SK-N-SH (cell line): Measurements from ENCODE around the gene STRBP. TPM values are rescaled to one million over a fixed set of nuclear protein-coding genes. Genes with fewer than 3 reads are reported as not detected.

Experiments used
- CTCF ChIA-PET: fragments of 300-600, 350-600 bp; formaldehyde crosslinking; extraction: SDS; loops from one replicate; lab custom pipeline; 2021; lab: Yijun Ruan, JAX
- POLR2A ChIA-PET: fragments of 350-600 bp; sonication (Branson Sonifier 250); formaldehyde crosslinking; extraction: SDS; loops from one replicate; lab custom pipeline; 2020; ENCODE audit warnings: antibody characterized with exemption, inconsistent platforms; lab: Yijun Ruan, JAX
- DNase-seq: peaks from one replicate; pipeline ENCODE4 v3.0.0; 2012
- H2AFZ ChIP-seq: fragments of 200-600 bp; sonication (generic); 2 replicates; pipeline ENCODE4 v1.8.1; 2016; ENCODE audit warnings: antibody characterized with exemption, mild to moderate bottlenecking, low read depth
- H3F3A ChIP-seq: fragments of 200-600 bp; sonication (generic); replicated peaks from 2 replicates; pipeline ENCODE3; 2016; ENCODE audit warnings: antibody characterized with exemption, mild to moderate bottlenecking; ENCODE audit not compliant: insufficient read depth
- H3K27ac ChIP-seq, 2 experiments: fragments of 200-500 bp in 1 of 2; fragments of 200-600 bp in 1 of 2; sonication (Bioruptor generic) in 1 of 2; sonication (generic), shearing (Covaris generic) in 1 of 2; 2 replicates each; pipeline versions ENCODE4 v1.5.1 to v1.6.1; 2014 to 2016; ENCODE audit warnings: low read depth in 2 of 2, inconsistent platforms in 1 of 2, low read length in 1 of 2, mild to moderate bottlenecking in 1 of 2, mixed read lengths in 1 of 2
- H3K27me3 ChIP-seq: fragments of 200-600 bp; sonication (generic), shearing (Covaris generic); 2 replicates; pipeline ENCODE4 v1.6.1; 2016; ENCODE audit warnings: mixed run types; ENCODE audit not compliant: insufficient read depth
- H3K36me3 ChIP-seq, 2 experiments: fragments of 200-500 bp in 1 of 2; fragments of 200-600 bp in 1 of 2; sonication (Bioruptor generic) in 1 of 2; sonication (generic) in 1 of 2; replicated peaks in 1 of 2; 2 replicates each; pipeline versions ENCODE3 to v1.5.1; 2014 to 2016; ENCODE audit warnings: low read length in 1 of 2, mild to moderate bottlenecking in 1 of 2; ENCODE audit not compliant: insufficient read depth in 2 of 2, control insufficient read depth in 1 of 2
- H3K4me1 ChIP-seq, 2 experiments: fragments of 200-500 bp in 1 of 2; fragments of 200-600 bp in 1 of 2; sonication (Bioruptor generic) in 1 of 2; sonication (generic), shearing (Covaris generic) in 1 of 2; 2 replicates each; pipeline versions ENCODE4 v1.5.1 to v1.6.1; 2014 to 2016; ENCODE audit warnings: low read depth in 1 of 2, low read length in 1 of 2, mixed run types in 1 of 2; ENCODE audit not compliant: insufficient read depth in 2 of 2, control insufficient read depth in 1 of 2
- H3K4me2 ChIP-seq: fragments of 200-600 bp; sonication (generic), shearing (Covaris generic); 2 replicates; pipeline ENCODE4 v1.6.1; 2017; ENCODE audit warnings: mixed run types
- H3K4me3 ChIP-seq, 2 experiments: fragments of 200-500 bp in 1 of 2; fragments of 200-600 bp in 1 of 2; sonication (Bioruptor generic) in 1 of 2; sonication (generic), shearing (Covaris generic) in 1 of 2; 2 replicates each; pipeline versions ENCODE4 v1.5.1 to v1.8.1; 2014 to 2016; ENCODE audit warnings: low read depth in 2 of 2, inconsistent platforms in 1 of 2, low read length in 1 of 2, mild to moderate bottlenecking in 1 of 2, mixed read lengths in 1 of 2, moderate library complexity in 1 of 2
- H3K79me2 ChIP-seq: fragments of 200-600 bp; sonication (generic); 2 replicates; pipeline ENCODE4 v1.8.1; 2017; ENCODE audit warnings: mild to moderate bottlenecking; ENCODE audit not compliant: insufficient read depth
- H3K9ac ChIP-seq: fragments of 200-600 bp; sonication (generic); 2 replicates; pipeline ENCODE4 v1.6.1; 2017; ENCODE audit warnings: mixed run types
- H3K9me2 ChIP-seq: fragments of 200-600 bp; sonication (generic); 2 replicates; pipeline ENCODE4 v1.6.1; 2017; ENCODE audit warnings: mixed run types
- H3K9me3 ChIP-seq: fragments of 200-600 bp; sonication (generic); 2 replicates; pipeline ENCODE4 v1.6.1; 2017; ENCODE audit warnings: mixed run types, mild to moderate bottlenecking, moderate library complexity
- H4K20me1 ChIP-seq: fragments of 200-600 bp; sonication (generic); 2 replicates; pipeline ENCODE4 v1.6.1; 2017; ENCODE audit warnings: mild to moderate bottlenecking, mixed run types; ENCODE audit not compliant: insufficient read depth
- ELF1 ChIP-seq: IDR thresholded peaks from 2 replicates; pipeline ENCODE4 v1.4.0; 2012
- EP300 ChIP-seq, 2 experiments: IDR thresholded peaks; 2 replicates each; pipeline versions ENCODE4 v1.4.0 to v1.6.1; 2012; ENCODE audit warnings: borderline replicate concordance in 1 of 2, low read depth in 1 of 2, low read length in 1 of 2
- EZH2phosphoT487 ChIP-seq: fragments of 200-600 bp; sonication (generic); IDR thresholded peaks from 2 replicates; pipeline ENCODE4 v1.6.1; 2017; ENCODE audit warnings: low read depth, mixed run types, mild to moderate bottlenecking, antibody characterized with exemption, moderate library complexity, borderline replicate concordance
- FOXJ3 ChIP-seq: sonication (generic); formaldehyde crosslinking; IDR thresholded peaks from 2 replicates; pipeline ENCODE4 v1.5.1; 2020; ENCODE audit warnings: mild to moderate bottlenecking, missing genetic modification reagents
- FOXM1 ChIP-seq: IDR thresholded peaks from 2 replicates; pipeline ENCODE4 v1.4.0; 2012; ENCODE audit warnings: low read depth, mild to moderate bottlenecking
- GABPA ChIP-seq: IDR thresholded peaks from 2 replicates; pipeline ENCODE4 v1.4.0; 2012; ENCODE audit warnings: low read depth, mild to moderate bottlenecking
- JUND ChIP-seq: IDR thresholded peaks from 2 replicates; pipeline ENCODE4 v1.4.0; 2012
- NFIC ChIP-seq: IDR thresholded peaks from 2 replicates; pipeline ENCODE4 v1.4.0; 2012; ENCODE audit warnings: borderline replicate concordance
- NRF1 ChIP-seq: IDR thresholded peaks from 2 replicates; pipeline ENCODE4 v1.6.1; 2012; ENCODE audit warnings: low read depth, mild to moderate bottlenecking, low read length
- RAD21 ChIP-seq: IDR thresholded peaks from 2 replicates; pipeline ENCODE4 v1.6.1; 2012; ENCODE audit warnings: mild to moderate bottlenecking, low read length
- RFX5 ChIP-seq: IDR thresholded peaks from 2 replicates; pipeline ENCODE4 v1.6.1; 2012; ENCODE audit warnings: mild to moderate bottlenecking, improper control_type of control experiment, low read length
- RXRA ChIP-seq: IDR thresholded peaks from 2 replicates; pipeline ENCODE4 v1.4.0; 2012; ENCODE audit warnings: low read depth, mild to moderate bottlenecking, borderline replicate concordance
- SIN3A ChIP-seq: IDR thresholded peaks from 2 replicates; pipeline ENCODE4 v1.6.1; 2012; ENCODE audit warnings: low read depth, mild to moderate bottlenecking, low read length, moderate library complexity, borderline replicate concordance
- SMC3 ChIP-seq: IDR thresholded peaks from 2 replicates; pipeline ENCODE4 v1.6.1; 2012; ENCODE audit warnings: low read depth, low read length, improper control_type of control experiment
- TEAD4 ChIP-seq: IDR thresholded peaks from 2 replicates; pipeline ENCODE4 v1.4.0; 2012; ENCODE audit warnings: mild to moderate bottlenecking, borderline replicate concordance; ENCODE audit not compliant: insufficient read depth
- USF1 ChIP-seq: IDR thresholded peaks from 2 replicates; pipeline ENCODE4 v1.4.0; 2012; ENCODE audit warnings: low read depth, borderline replicate concordance
- WGBS: methylation state at CpG from one replicate; pipeline ENCODE4 v1.1.6; 2017; ENCODE audit warnings: low lambda C conversion rate; 5-methylcytosine and 5-hydroxymethylcytosine counted together
- polyA plus RNA-seq, 3 experiments: library from polyadenylated mRNA; depleted of rRNA; stranded (reverse); fragments of >200 nt; gene quantifications; 2 replicates each; pipeline ENCODE4 v1.2.3, GENCODE V29; 2012
- TF ChIP-seq, protein P1 (sequence below): fragments of 200-600 bp; sonication (generic); IDR thresholded peaks from 2 replicates; pipeline ENCODE4 v1.6.1; 2017; ENCODE audit warnings: antibody characterized with exemption, mild to moderate bottlenecking, moderate library complexity
- TF ChIP-seq, protein P2 (sequence below): IDR thresholded peaks from 2 replicates; pipeline ENCODE4 v1.4.0; 2012; ENCODE audit warnings: low read depth, borderline replicate concordance
- TF ChIP-seq, protein P3 (sequence below): IDR thresholded peaks from 2 replicates; pipeline ENCODE4; 2012

STRBP gene
- polyA plus RNA-seq, 1 of the 3 experiments (the other 2 are of a cell fraction) = 5.9 TPM

- TF ChIP-seq FOXJ3 (CRISPR knock-in tag) = no peak
- TF ChIP-seq SIN3A = no peak
Measured at GRCh38 chr9:123314617-123315016, 46.2 kb upstream of the STRBP start (continued).

- no peak overlapping the region for H2AFZ ChIP-seq
Measured at GRCh38 chr9:123312306-123312877, 44.0 kb upstream of the STRBP start.

GRCh38 chr9:123311250-123311752 lies 42.9 kb upstream of the STRBP start:
- no peak overlapping the region for H3K4me3 ChIP-seq
- H3K36me3 ChIP-seq = no peaks in the 10 kb centered on the region
- H3K9ac ChIP-seq = no peak overlapping the region
- H3K27ac ChIP-seq = no peak overlapping the region
- H3K4me2 ChIP-seq = no peak overlapping the region
- no peak for DNase-seq
- WGBS = 86% methylated on average over 9 of the region's 9 CpGs
- CTCF ChIA-PET = no interaction called here
- H3K27me3 ChIP-seq = no peaks in the 10 kb centered on the region
- TF ChIP-seq EP300 (IDR thresholded peaks at IDR 0.05; ENCODE audit: borderline replicate concordance in 1 of 2, low read depth in 1 of 2, low read length in 1 of 2) = no peak
- TF ChIP-seq USF1 = no peak
- TF ChIP-seq, protein P1, sequence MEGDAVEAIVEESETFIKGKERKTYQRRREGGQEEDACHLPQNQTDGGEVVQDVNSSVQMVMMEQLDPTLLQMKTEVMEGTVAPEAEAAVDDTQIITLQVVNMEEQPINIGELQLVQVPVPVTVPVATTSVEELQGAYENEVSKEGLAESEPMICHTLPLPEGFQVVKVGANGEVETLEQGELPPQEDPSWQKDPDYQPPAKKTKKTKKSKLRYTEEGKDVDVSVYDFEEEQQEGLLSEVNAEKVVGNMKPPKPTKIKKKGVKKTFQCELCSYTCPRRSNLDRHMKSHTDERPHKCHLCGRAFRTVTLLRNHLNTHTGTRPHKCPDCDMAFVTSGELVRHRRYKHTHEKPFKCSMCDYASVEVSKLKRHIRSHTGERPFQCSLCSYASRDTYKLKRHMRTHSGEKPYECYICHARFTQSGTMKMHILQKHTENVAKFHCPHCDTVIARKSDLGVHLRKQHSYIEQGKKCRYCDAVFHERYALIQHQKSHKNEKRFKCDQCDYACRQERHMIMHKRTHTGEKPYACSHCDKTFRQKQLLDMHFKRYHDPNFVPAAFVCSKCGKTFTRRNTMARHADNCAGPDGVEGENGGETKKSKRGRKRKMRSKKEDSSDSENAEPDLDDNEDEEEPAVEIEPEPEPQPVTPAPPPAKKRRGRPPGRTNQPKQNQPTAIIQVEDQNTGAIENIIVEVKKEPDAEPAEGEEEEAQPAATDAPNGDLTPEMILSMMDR = no peak
- TF ChIP-seq SIN3A = no peak
- no peak for TF ChIP-seq EZH2phosphoT487
- no peak for TF ChIP-seq SMC3
- TF ChIP-seq RXRA = no peak
- TF ChIP-seq JUND = no peak
- TF ChIP-seq NFIC = no peak
- TF ChIP-seq RAD21 = no peak
- no peak for TF ChIP-seq ELF1
- TF ChIP-seq FOXJ3 (CRISPR knock-in tag) = no peak
- no peak for TF ChIP-seq GABPA
- TF ChIP-seq, protein P2, sequence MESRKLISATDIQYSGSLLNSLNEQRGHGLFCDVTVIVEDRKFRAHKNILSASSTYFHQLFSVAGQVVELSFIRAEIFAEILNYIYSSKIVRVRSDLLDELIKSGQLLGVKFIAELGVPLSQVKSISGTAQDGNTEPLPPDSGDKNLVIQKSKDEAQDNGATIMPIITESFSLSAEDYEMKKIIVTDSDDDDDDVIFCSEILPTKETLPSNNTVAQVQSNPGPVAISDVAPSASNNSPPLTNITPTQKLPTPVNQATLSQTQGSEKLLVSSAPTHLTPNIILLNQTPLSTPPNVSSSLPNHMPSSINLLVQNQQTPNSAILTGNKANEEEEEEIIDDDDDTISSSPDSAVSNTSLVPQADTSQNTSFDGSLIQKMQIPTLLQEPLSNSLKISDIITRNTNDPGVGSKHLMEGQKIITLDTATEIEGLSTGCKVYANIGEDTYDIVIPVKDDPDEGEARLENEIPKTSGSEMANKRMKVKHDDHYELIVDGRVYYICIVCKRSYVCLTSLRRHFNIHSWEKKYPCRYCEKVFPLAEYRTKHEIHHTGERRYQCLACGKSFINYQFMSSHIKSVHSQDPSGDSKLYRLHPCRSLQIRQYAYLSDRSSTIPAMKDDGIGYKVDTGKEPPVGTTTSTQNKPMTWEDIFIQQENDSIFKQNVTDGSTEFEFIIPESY = no peak
- TF ChIP-seq, protein P3, sequence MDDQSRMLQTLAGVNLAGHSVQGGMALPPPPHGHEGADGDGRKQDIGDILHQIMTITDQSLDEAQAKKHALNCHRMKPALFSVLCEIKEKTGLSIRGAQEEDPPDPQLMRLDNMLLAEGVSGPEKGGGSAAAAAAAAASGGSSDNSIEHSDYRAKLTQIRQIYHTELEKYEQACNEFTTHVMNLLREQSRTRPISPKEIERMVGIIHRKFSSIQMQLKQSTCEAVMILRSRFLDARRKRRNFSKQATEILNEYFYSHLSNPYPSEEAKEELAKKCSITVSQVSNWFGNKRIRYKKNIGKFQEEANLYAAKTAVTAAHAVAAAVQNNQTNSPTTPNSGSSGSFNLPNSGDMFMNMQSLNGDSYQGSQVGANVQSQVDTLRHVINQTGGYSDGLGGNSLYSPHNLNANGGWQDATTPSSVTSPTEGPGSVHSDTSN = no peak
- no peak for TF ChIP-seq NRF1
- TF ChIP-seq, all 33 proteins: peak for 0
- Histone ChIP-seq H2AFZ (no peak overlapping the region), H3K9me2 (no peaks in the 10 kb centered on the region), H4K20me1 (no peaks in the 10 kb centered on the region), H3F3A (peaks cover 2% of the 10 kb centered on the region), H3K9me3 (no peaks in the 10 kb centered on the region), H3K4me1 (peaks cover 0 to 5% of the 10 kb centered on the region in 2 experiments; a peak in 1 of 4 replicates), H3K79me2 (no peaks in the 10 kb centered on the region)
- POLR2A ChIA-PET = no interaction called here

More at GRCh38 chr9:123312306-123312877, 44.0 kb upstream of the STRBP start:
- Histone ChIP-seq H3K36me3 (no peaks in the 10 kb centered on the region), H4K20me1 (no peaks in the 10 kb centered on the region), H3F3A (peaks cover 3% of the 10 kb centered on the region), H3K9ac (no peak overlapping the region), H3K27me3 (no peaks in the 10 kb centered on the region), H3K79me2 (no peaks in the 10 kb centered on the region), H3K9me2 (no peaks in the 10 kb centered on the region), H3K4me2 (no peak overlapping the region), H3K4me3 (no peak overlapping the region), H3K27ac (no peak overlapping the region), H3K4me1 (peaks cover 0 to 5% of the 10 kb centered on the region in 2 experiments; a peak in 1 of 4 replicates), H3K9me3 (no peaks in the 10 kb centered on the region)
- WGBS = 64% methylated on average over 4 of the region's 4 CpGs
- no peak for TF ChIP-seq ELF1
- TF ChIP-seq EP300 (IDR thresholded peaks at IDR 0.05; ENCODE audit: borderline replicate concordance in 1 of 2, low read depth in 1 of 2, low read length in 1 of 2) = no peak
- no peak for TF ChIP-seq FOXM1
- no peak for TF ChIP-seq TEAD4
- no peak for TF ChIP-seq RFX5
- no peak for TF ChIP-seq RXRA
- TF ChIP-seq GABPA = no peak
- no peak for DNase-seq
- ChIA-PET CTCF (interaction anchor here (1.1 to 2.2 kb wide), 2 partner anchors 18 to 37 kb away, joined by 3 to 8 read pairs; no protein-coding TSS in a partner anchor), POLR2A (no interaction called here)
